H1 (cell line): Measurements from ENCODE around the gene LRRIQ3. TPM values are rescaled to one million over a fixed set of nuclear protein-coding genes. Genes with fewer than 3 reads are reported as not detected.

Experiments
- HDAC6 ChIP-seq: IDR thresholded peaks from one replicate; pipeline ENCODE4 v1.7.1; 2012; ENCODE audit warnings: low read depth, mild to moderate bottlenecking, inconsistent platforms, low read length, moderate library complexity
- RXRA ChIP-seq: IDR thresholded peaks from 2 replicates; pipeline ENCODE4 v1.6.1; 2011; ENCODE audit warnings: low read depth, mild to moderate bottlenecking, low read length, moderate library complexity; ENCODE audit not compliant: insufficient read depth
- SIX5 ChIP-seq: IDR thresholded peaks from 2 replicates; pipeline ENCODE4 v1.6.1; 2011; ENCODE audit warnings: mild to moderate bottlenecking, low read depth, low read length
- TBP ChIP-seq: IDR thresholded peaks from 2 replicates; pipeline ENCODE4 v1.6.1; 2011; ENCODE audit warnings: low read depth, low read length, improper control_type of control experiment
- polyA plus RNA-seq, 7 experiments: library from polyadenylated mRNA; depleted of rRNA in 3 of 7; stranded (reverse) in 5 of 7; unstranded in 2 of 7; fragments of >200 nt in 5 of 7; fragments of 200-250 nt in 2 of 7; gene quantifications; 1 replicate in 5 of 7; 2 replicates in 1 of 7; 4 replicates in 1 of 7; pipeline versions ENCODE4 v1.2.1 to v1.2.3, GENCODE V29; 2011 to 2013; ENCODE audit warnings: missing spikeins in 2 of 7, mixed read lengths in 2 of 7
- total RNA-seq: library from RNA; stranded (reverse); fragmentation: NEBNext Ultra II Directional; extraction: Animal tissue kit (Norgen Biotek cat#: 25700); gene quantifications from 2 replicates; pipeline ENCODE4 v1.2.1, GENCODE V29; 2021
- TF ChIP-seq, protein P1 (sequence below): IDR thresholded peaks from 2 replicates; pipeline ENCODE4 v1.6.1; 2012; ENCODE audit warnings: inconsistent platforms
- TF ChIP-seq, protein P2 (sequence below): IDR thresholded peaks from 2 replicates; pipeline ENCODE4 v1.6.1; 2011; ENCODE audit warnings: low read depth, mild to moderate bottlenecking, low read length; ENCODE audit not compliant: insufficient read depth

The LRRIQ3 gene
- total and polyA plus RNA-seq, 2 of the 8 experiments (the other 6 are each of a cell fraction or from before 2014, with no cell fraction given) = 0.08 to 0.19 TPM

DNA sequence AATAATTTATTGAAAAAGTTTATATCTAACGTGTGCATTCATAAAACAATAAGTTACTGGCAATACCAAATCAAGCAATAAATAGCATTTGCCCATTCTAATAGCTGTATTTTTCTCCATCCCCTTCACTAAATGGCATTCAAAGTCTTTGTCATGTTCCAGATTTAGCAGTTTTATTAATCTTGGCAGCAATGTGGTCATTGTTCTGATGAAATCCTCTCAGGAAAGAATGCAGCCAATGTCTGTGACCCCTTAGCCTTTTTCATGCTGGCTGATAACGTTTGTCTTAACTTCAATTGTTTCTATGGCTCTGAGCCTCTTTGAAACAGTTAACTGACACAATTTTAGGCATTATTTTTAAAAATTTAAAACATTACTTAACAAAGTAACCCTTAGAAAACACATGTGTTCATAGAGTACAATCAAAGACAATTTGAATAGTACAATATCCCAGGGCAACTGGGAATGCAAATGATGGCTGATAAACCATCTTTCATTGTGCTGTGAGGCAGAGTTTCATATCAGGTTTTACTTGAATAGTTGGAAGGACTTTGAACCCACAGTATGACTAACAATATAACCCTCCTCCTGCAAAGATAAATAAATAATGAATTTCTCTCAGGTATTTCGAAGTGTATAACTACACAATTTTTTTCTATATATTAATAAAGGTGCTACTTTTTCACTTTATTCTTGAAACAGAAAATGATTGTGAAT is 217.5 kb downstream of the LRRIQ3 start (continued):
- TF ChIP-seq HDAC6 = no peak
- TF ChIP-seq, protein P1, sequence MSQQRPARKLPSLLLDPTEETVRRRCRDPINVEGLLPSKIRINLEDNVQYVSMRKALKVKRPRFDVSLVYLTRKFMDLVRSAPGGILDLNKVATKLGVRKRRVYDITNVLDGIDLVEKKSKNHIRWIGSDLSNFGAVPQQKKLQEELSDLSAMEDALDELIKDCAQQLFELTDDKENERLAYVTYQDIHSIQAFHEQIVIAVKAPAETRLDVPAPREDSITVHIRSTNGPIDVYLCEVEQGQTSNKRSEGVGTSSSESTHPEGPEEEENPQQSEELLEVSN = no peak
- no peak for TF ChIP-seq SIX5
- TF ChIP-seq RXRA = no peak
- TF ChIP-seq, protein P2, sequence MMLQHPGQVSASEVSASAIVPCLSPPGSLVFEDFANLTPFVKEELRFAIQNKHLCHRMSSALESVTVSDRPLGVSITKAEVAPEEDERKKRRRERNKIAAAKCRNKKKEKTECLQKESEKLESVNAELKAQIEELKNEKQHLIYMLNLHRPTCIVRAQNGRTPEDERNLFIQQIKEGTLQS = no peak
- TF ChIP-seq TBP = no peak
